ENCODE measurements around the gene LDLRAD4. TPM values are rescaled to one million over a fixed set of nuclear protein-coding genes. Genes with fewer than 3 reads are reported as not detected.

The LDLRAD4 gene
- total RNA-seq, 1 experiment from 2014 or later, result 1.7 TPM

DNA sequence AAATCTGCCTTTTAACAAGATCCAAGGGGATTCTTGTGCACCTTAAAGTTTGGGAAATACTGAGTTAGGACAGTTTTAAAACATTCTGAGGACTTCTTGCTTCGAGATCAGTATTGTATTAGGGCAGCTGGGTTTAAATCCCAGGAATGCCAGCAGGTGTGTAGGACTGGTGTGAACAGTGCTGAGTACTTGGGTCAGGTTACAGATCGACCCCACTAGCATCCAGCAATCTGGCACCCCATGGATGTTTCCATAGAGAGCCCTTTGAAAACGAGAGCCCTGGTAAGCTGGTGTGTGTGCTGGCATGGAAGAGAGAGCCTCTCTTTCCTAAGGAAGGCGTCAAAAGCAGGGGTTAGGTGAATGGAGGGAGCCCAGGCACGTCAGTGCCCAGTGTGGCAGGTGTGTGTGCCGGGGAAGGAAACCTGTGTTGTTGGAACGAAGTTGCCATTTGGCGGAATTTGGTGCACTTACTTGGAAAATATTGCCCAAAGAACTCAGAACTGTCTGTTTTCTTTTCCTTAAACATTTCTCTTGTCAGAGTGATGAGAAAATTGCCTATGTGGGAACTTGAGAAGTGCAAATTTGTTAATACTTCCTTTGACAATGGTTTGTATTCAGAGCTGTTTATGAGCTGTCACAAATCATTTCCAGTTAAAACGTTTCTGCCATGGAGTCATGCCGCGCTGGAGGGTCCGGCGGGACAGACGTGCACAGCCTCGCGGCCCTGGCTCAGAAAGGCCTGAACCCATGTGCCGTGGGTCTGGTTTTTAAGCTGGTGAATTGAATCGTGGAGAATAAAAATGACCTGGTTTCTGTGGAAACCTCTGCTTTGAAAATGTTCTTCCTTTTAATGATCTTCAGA lies 38.1 kb downstream of the LDLRAD4 start:
- Histone ChIP-seq H3K4me2 (no peak overlapping the region), H4K20me1 (ENCODE audit: insufficient read depth) (no peaks in the 10 kb centered on the region), H3F3A (ENCODE audit: insufficient read depth, low read depth) (no peaks in the 10 kb centered on the region), H2AFZ (no peak overlapping the region), H3K9me2 (ENCODE audit: insufficient read depth) (no peaks in the 10 kb centered on the region), H3K4me3 (no peak overlapping the region), H3K79me2 (ENCODE audit: low read depth) (no peaks in the 10 kb centered on the region), H3K9me3 (ENCODE audit: insufficient read depth, low read depth) (no peaks in the 10 kb centered on the region), H3K27ac (no peak overlapping the region), H3K36me3 (ENCODE audit: low read depth) (no peaks in the 10 kb centered on the region), H3K4me1 (replicated peaks; ENCODE audit: insufficient read depth) (no peaks in the 10 kb centered on the region), H3K27me3 (ENCODE audit: insufficient read depth, low read depth) (peaks cover 86% of the 10 kb centered on the region)
- ChIA-PET CTCF (no interaction called here), POLR2A (ENCODE audit: unreplicated experiment) (interaction anchor here (0.6 kb wide), 1 partner anchor 26 kb away, joined by 3 read pairs; no protein-coding TSS in a partner anchor)
- TF ChIP-seq, protein P1, sequence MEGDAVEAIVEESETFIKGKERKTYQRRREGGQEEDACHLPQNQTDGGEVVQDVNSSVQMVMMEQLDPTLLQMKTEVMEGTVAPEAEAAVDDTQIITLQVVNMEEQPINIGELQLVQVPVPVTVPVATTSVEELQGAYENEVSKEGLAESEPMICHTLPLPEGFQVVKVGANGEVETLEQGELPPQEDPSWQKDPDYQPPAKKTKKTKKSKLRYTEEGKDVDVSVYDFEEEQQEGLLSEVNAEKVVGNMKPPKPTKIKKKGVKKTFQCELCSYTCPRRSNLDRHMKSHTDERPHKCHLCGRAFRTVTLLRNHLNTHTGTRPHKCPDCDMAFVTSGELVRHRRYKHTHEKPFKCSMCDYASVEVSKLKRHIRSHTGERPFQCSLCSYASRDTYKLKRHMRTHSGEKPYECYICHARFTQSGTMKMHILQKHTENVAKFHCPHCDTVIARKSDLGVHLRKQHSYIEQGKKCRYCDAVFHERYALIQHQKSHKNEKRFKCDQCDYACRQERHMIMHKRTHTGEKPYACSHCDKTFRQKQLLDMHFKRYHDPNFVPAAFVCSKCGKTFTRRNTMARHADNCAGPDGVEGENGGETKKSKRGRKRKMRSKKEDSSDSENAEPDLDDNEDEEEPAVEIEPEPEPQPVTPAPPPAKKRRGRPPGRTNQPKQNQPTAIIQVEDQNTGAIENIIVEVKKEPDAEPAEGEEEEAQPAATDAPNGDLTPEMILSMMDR (conservative IDR thresholded peaks at IDR 0.05), result no peak
- TF ChIP-seq EZH2 (IDR thresholded peaks at IDR 0.05; ENCODE audit: low read depth), result no peak
- DNase-seq, result no peak
- intact Hi-C loops (cut with micrococcal nuclease; ENCODE audit: unreplicated experiment), result no loop called here
- BruUV-seq (replicated peaks), result no TSS peak

DNA sequence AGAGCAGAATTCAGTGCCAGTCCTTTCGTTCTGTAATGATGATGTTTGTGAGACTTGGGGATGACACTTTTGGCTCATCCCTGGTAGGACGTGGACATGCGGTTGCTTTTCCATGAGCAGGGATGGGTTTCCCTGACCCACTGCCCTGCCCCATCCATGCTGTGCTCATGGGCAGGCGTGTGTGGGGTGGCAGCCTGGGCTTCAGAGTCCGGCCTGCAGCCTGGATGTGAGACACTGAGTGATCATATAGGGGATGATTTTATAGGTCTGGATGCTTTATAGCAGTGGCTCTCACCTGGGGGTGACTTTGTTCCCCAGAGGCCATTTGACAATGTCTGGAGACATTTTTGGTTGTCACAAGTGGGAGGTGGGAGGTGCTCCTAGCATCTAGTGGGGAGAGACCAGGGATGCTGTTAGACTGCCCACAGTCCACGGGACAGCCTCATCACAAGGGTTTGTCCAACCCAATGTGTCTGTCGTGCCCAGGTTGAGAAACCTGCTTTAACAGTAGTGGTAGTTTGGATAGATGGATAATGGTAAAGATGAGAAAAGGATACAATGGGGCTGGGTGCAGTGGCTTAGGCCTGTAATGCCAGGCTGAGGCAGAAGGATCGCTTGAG lies 38.9 kb downstream of the LDLRAD4 start:
- no peak overlapping the region for H3K4me2 ChIP-seq
- POLR2A ChIA-PET (ENCODE audit: unreplicated experiment), result no interaction called here
- H3K36me3 ChIP-seq (ENCODE audit: low read depth), result no peaks in the 10 kb centered on the region
- no peaks in the 10 kb centered on the region for H3K79me2 ChIP-seq (ENCODE audit: low read depth)
- no TSS peak for BruUV-seq (replicated peaks)
- H3K9me3 ChIP-seq (ENCODE audit: insufficient read depth, low read depth), result no peaks in the 10 kb centered on the region
- H4K20me1 ChIP-seq (ENCODE audit: insufficient read depth), result no peaks in the 10 kb centered on the region
- no peak for DNase-seq
- no peaks in the 10 kb centered on the region for H3K9me2 ChIP-seq (ENCODE audit: insufficient read depth)
- H3K27me3 ChIP-seq (ENCODE audit: insufficient read depth, low read depth), result peaks cover 78% of the 10 kb centered on the region
- H3K4me3 ChIP-seq, result no peak overlapping the region
- CTCF ChIA-PET, result no interaction called here
- TF ChIP-seq EZH2 (IDR thresholded peaks at IDR 0.05; ENCODE audit: low read depth), result no peak
- TF ChIP-seq, protein P1 (conservative IDR thresholded peaks at IDR 0.05), result no peak
- H3K27ac ChIP-seq, result no peak overlapping the region
- intact Hi-C loops (cut with micrococcal nuclease; ENCODE audit: unreplicated experiment), result no loop called here
- no peak overlapping the region for H2AFZ ChIP-seq
- H3K4me1 ChIP-seq (replicated peaks; ENCODE audit: insufficient read depth), result no peaks in the 10 kb centered on the region
- no peaks in the 10 kb centered on the region for H3F3A ChIP-seq (ENCODE audit: insufficient read depth, low read depth)

- no peaks in the 10 kb centered on the region for H3K4me1 ChIP-seq (replicated peaks; ENCODE audit: insufficient read depth)
- H3K27me3 ChIP-seq (ENCODE audit: insufficient read depth, low read depth), result peaks cover 69% of the 10 kb centered on the region
- H3F3A ChIP-seq (ENCODE audit: insufficient read depth, low read depth), result no peaks in the 10 kb centered on the region
- DNase-seq, result no peak
- TF ChIP-seq, protein P1 (conservative IDR thresholded peaks at IDR 0.05), result no peak
- TF ChIP-seq EZH2 (IDR thresholded peaks at IDR 0.05; ENCODE audit: low read depth), result no peak
- intact Hi-C loops (cut with micrococcal nuclease; ENCODE audit: unreplicated experiment), result no loop called here
- no peaks in the 10 kb centered on the region for H3K79me2 ChIP-seq (ENCODE audit: low read depth)
- H2AFZ ChIP-seq, result no peak overlapping the region
- BruUV-seq (replicated peaks), result no TSS peak
- H3K4me2 ChIP-seq, result no peak overlapping the region
- ChIA-PET CTCF (no interaction called here), POLR2A (ENCODE audit: unreplicated experiment) (no interaction called here)
- H3K36me3 ChIP-seq (ENCODE audit: low read depth), result no peaks in the 10 kb centered on the region
- H4K20me1 ChIP-seq (ENCODE audit: insufficient read depth), result no peaks in the 10 kb centered on the region
- H3K9me2 ChIP-seq (ENCODE audit: insufficient read depth), result no peaks in the 10 kb centered on the region
- no peaks in the 10 kb centered on the region for H3K9me3 ChIP-seq (ENCODE audit: insufficient read depth, low read depth)
- H3K4me3 ChIP-seq, result no peak overlapping the region
- H3K27ac ChIP-seq, result no peak overlapping the region
Observed at GRCh38 chr18:13258921-13259320, 40.4 kb downstream of the LDLRAD4 start.

All from PC-9 (cell line).